GM18499 (cell line): ENCODE measurements around the gene PHC1.

Experiments
- ATAC-seq: cut with Tn5 transposase; IDR thresholded peaks from one replicate; pipeline ENCODE4 v1.9.1; 2021; ENCODE audit warnings: moderate number of reproducible peaks; ENCODE audit not compliant: insufficient read depth, unreplicated experiment

PHC1 gene

GRCh38 chr12:8948701-8949341 lies 34.5 kb downstream of the PHC1 start:
- ATAC-seq, result no peak

GRCh38 chr12:8949342-8950220 lies 35.3 kb downstream of the PHC1 start, which contains the start of gene M6PR:
Gene M6PR, minus strand, starts transcription at chr12:8949645. Its CDS starts 3,241 bp downstream, at chr12:8946404.
- peak; percentile 55 for ATAC-seq

- peak; percentile 10 for ATAC-seq
Measured at GRCh38 chr12:8950221-8950527, 35.9 kb downstream of the PHC1 start.

- ATAC-seq, result no peak
Measured at GRCh38 chr12:8950702-8951478, 36.6 kb downstream of the PHC1 start.

- ATAC-seq, result no peak
Measured at GRCh38 chr12:8951744-8952143, 37.4 kb downstream of the PHC1 start.

GRCh38 chr12:8953773-8954402 lies 39.6 kb downstream of the PHC1 start:
- ATAC-seq, result no peak

DNA sequence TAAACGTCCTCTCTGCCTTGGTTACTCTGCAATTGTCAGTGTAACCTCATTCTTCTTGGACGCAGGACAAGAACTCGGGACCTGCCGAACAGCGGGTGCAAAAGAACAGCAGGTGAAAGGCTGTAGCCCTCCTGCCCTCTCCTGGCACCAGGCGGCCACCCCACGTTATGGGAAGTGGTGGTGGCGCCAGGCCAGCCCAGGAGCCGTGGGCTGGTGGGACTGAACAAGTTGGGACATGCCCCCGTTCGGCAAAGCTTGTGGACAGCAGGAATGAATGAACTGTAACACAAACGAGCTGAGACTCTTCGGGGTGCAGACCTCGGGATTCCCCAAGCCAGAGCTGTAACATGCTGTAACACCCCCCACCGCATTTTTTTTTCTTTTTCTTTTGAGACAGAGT lies 41.8 kb downstream of the PHC1 start:
- ATAC-seq, result no peak

- ATAC-seq, result no peak
Measured at GRCh38 chr12:8956772-8957171, 42.5 kb downstream of the PHC1 start.

- ATAC-seq, result no peak
Measured at GRCh38 chr12:8957561-8957960, 43.3 kb downstream of the PHC1 start.

DNA sequence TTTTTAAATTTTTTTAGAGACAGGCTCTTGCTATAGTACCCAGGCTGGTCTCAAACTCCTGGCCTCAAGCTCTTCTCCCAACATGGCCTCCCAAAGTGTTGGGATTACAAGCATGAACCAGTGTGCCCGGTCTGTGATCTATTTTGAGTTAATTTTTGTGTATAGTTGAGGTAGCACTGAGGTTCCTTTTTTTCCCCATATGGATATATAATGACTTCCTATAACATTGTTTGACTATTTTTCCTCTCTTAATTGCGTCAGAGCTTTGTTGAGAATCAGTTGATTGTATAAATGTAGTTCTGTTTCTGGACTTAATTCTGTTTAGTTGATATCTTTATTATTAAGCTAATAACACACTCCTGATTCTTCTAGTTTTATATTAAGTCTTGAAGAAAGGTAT lies 43.8 kb downstream of the PHC1 start:
- ATAC-seq, result no peak

DNA sequence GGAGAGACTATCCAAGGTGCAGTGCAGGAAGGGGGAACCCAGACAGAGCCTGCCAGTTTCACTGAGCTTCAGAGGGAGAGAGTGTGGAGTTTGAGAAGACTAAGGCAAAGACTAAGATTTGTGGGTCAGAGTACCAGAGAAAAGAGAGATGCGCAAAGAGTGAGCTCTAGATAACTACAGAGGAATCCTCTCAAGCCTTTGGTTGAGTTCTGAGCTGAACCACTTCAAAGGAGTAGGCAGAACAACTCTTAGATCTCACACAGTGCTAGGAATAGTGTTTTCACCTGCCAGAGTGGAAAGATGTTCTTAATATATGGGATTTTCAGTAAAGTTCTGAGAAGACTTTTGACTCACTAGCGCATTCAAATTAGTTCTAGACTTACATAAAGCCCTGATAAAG lies 45.9 kb downstream of the PHC1 start:
- ATAC-seq, result no peak

DNA sequence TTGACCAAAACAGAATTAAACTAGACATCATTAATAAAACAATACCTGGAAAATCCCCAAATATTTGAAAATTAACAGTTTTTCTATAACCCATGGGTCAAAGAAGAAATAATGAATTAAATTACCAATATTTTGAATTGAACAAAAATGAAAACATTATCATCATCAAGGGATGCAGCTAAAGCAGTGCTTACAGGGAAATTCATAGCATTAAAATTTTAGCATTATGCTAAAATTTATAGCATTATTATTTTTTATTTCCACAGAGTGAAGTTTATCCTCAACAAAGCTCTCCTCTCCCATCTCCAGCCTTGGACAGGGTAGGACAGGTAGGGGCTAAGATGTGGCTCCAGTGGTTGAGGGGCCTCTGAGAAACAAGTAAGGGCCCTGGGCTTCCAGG lies 54.5 kb downstream of the PHC1 start:
- ATAC-seq, result no peak

DNA sequence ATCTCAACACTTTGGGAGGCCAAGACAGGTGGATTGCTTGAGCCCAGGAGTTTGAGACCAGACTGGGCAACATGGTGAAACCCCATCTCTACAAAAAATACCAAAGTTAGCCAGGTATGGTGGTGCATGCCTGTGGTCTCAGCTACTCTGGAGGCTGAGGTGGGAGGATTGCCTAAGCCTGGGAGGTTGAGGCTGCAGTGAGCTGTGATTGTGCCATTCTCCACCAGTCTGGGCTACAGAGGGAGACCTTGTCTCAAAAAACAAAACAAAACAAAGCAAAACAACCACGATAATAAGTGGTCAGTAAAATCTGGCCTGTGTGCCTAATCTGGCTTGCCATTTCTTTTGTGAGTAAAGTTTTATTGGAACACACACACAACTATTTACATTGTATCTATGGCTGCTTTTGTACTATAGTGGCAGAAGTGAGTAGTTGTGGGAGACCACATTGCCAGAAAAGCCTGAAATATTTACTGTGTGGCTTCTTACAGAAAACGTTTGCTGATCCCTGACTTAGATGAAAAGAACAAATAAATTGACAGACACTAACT lies 55.6 kb downstream of the PHC1 start:
- ATAC-seq, result no peak

DNA sequence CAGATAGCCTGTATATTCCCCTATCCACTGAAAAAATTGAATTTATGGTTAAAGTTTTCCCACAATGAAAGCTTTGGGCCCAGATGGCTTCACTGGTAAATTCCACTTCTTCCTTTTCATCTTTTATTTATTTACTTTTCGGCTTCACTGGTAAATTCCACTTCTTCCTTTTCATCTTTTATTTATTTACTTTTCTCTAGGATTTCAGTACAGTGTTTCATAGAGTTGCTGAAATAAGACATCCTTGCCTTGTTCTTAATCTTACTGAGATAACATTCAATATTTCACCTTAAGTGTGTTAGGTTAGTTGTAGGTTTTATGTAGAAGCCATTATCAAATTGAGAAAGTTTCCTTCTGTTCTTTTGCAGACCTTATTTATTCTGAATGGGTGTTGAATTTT lies 56.1 kb downstream of the PHC1 start:
- no peak for ATAC-seq

- ATAC-seq, result no peak
Measured at GRCh38 chr12:8980137-8980536, 65.8 kb downstream of the PHC1 start.

GRCh38 chr12:8985213-8985754 lies 71.0 kb downstream of the PHC1 start:
- ATAC-seq, result no peak

GRCh38 chr12:8987163-8987562 lies 72.9 kb downstream of the PHC1 start:
- no peak for ATAC-seq

DNA sequence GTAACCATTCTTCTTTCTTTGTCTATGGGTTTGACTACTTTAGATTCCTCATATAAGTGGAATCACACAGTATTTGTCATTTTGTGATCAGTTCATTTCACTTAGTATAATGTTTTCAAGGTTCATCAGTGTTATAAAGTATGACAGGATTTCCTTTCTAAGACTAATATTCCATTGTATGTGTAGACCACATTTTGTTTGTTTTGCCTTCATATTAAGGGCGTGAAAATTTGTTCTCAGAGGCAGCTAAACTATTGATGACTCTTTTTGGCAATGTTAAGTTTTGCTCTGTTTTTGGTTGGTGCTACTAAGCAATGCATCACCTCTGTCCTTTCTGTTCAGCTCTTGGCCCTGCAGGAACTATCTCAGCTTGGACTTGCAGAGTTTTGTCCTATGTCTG lies 73.4 kb downstream of the PHC1 start:
- ATAC-seq, result no peak

DNA sequence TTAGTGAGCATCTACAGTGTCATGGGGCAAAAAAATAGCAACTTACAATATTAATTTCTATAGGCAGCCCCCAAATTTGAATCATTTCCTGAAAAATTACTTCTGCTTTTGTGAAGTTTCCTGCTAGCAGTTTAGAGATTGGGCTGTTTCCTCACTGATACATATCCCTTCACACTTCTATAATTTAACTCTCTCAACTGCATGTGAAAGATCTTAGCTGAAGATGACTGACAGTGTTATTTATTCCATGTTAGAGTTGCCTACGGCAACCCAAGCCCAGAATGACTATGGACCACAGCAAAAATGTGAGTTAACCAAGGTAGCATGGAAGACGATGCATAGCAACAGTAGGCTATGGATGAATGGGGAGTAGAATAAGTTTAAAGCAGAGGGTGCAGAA lies 75.1 kb downstream of the PHC1 start, which contains the start of gene KLRG1:
TSS of gene KLRG1 (plus strand) at position 134 of the 400 bp plus-strand sequence. CDS start at position 224, 90 bp downstream.
- no peak for ATAC-seq
